ENCODE measurements around the gene MTHFD2L.

- no peak for TF ChIP-seq SP1 (CRISPR knock-in tag; conservative IDR thresholded peaks at IDR 0.05)
- no peak for TF ChIP-seq ESRRA (CRISPR knock-in tag; IDR thresholded peaks at IDR 0.05; ENCODE audit: borderline replicate concordance)
- TF ChIP-seq, protein P1, sequence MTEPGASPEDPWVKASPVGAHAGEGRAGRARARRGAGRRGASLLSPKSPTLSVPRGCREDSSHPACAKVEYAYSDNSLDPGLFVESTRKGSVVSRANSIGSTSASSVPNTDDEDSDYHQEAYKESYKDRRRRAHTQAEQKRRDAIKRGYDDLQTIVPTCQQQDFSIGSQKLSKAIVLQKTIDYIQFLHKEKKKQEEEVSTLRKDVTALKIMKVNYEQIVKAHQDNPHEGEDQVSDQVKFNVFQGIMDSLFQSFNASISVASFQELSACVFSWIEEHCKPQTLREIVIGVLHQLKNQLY (CRISPR knock-in tag; IDR thresholded peaks at IDR 0.05), result no peak
- TF ChIP-seq TCF7 (CRISPR knock-in tag; IDR thresholded peaks at IDR 0.05; ENCODE audit: low read depth), result no peak
- no peak for TF ChIP-seq CTCF (IDR thresholded peaks at IDR 0.05)
- TF ChIP-seq CREM (CRISPR knock-in tag; IDR thresholded peaks at IDR 0.05), result no peak
- TF ChIP-seq ZNF317 (CRISPR knock-in tag; IDR thresholded peaks at IDR 0.05; ENCODE audit: borderline replicate concordance, low read depth), result no peak
- no peak for TF ChIP-seq FOXK1 (CRISPR knock-in tag; IDR thresholded peaks at IDR 0.05)
- TF ChIP-seq FOXP4 (CRISPR knock-in tag; IDR thresholded peaks at IDR 0.05), result no peak
- TF ChIP-seq, protein P2, sequence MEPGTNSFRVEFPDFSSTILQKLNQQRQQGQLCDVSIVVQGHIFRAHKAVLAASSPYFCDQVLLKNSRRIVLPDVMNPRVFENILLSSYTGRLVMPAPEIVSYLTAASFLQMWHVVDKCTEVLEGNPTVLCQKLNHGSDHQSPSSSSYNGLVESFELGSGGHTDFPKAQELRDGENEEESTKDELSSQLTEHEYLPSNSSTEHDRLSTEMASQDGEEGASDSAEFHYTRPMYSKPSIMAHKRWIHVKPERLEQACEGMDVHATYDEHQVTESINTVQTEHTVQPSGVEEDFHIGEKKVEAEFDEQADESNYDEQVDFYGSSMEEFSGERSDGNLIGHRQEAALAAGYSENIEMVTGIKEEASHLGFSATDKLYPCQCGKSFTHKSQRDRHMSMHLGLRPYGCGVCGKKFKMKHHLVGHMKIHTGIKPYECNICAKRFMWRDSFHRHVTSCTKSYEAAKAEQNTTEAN (CRISPR knock-in tag; IDR thresholded peaks at IDR 0.05), result no peak
- no peak for TF ChIP-seq FOXJ3 (CRISPR knock-in tag; IDR thresholded peaks at IDR 0.05; ENCODE audit: borderline replicate concordance)
- no peak for TF ChIP-seq USF2 (CRISPR knock-in tag; IDR thresholded peaks at IDR 0.05)
- no peak for TF ChIP-seq STAT6 (CRISPR knock-in tag; conservative IDR thresholded peaks at IDR 0.05; ENCODE audit: low read depth)
- TF ChIP-seq CBFB (CRISPR knock-in tag; IDR thresholded peaks at IDR 0.05; ENCODE audit: low read depth), result no peak
Measured at GRCh38 chr4:74190332-74190731, 32.4 kb downstream of the MTHFD2L start.
